NCI-H748 (cell line): ENCODE results near the gene PLXNC1.

Source experiments
- DNase-seq: peaks from one replicate; lab custom pipeline; 2025; ENCODE audit not compliant: unreplicated experiment; lab: John Stamatoyannopoulos, UW

The PLXNC1 gene

GRCh38 chr12:94157181-94157580 is 8.8 kb downstream of the PLXNC1 start:
- DNase-seq = peak; percentile 35

DNA sequence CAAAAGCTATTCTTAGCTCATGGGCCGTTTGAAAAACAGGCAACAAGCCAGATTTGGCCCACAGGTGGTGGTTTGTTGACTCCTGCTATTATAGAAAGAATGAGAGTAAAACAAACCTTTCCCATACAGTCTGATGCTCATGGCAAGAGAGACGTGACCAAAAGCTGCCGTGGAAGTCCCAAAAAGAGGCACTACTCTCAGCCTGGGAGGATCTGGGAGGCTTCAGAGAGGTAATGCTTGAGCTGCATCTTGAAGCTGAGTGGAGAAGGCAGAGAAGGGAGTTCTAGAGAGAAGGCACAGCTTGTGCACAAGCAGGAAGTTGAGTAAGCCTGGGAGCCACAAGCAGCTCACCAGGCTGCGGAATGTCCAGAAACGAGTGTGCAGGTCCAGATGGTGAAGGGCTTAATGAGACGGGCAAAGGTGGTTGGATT is 9.6 kb downstream of the PLXNC1 start:
- DNase-seq = peak; percentile 69

- DNase-seq = no peak
These were observed 10.3 kb downstream of the PLXNC1 start for GRCh38 chr12:94158666-94159065.

GRCh38 chr12:94162108-94162507 is 13.7 kb downstream of the PLXNC1 start:
- no peak for DNase-seq

DNA sequence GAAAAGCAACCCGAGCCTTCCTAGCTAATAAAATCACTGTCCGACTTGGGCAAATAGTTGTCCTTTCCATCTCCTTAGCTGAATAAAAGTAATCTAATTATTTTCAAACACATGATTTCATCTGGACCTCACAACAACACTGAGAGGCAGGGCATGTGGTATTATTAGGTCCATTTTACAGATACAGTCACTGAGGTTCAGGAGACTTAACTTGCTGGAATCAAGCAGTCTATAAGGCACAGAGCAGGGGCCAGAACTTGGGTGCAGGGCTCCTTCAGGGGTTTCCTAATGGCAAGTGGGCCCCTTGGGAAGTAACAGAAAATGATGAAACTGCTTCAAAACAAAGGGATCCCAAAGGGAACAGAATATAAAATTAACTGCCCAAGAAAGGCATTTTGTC is 15.5 kb downstream of the PLXNC1 start:
- DNase-seq = no peak

GRCh38 chr12:94165138-94165537 is 16.8 kb downstream of the PLXNC1 start:
- DNase-seq = no peak

DNA sequence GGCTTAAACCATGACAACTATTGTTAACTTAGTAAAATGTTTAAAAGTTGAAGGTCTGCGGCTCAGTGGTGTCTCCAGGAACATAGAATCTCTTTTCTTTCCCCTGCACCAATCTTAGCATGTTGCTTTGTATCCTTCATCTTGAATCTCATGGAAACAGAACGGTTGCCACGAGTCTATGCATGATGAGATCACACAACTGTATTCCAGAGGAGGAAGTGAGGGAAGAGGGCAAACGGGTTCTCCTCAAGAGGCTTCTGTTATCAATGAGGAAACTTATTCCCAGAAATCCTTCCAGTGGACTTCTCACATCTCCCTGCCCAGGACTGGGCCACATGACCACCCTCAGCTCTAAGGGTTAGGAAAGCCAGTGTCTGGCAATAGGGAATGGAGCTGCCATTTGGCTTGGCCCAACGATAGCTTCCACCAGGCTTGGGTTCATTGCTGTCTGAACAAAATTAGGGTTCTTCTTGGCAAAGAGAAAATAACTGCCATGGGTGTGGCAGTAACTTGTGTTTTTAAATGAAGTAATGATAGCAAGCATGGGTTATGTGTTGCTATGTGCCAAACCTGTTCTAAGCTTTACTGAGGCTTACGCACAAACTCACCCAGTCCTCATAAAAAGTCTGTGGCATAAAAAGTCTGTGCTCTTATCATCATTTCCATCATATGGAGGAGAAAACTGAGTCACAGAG is 17.4 kb downstream of the PLXNC1 start:
- DNase-seq = no peak

- DNase-seq = no peak
These were observed 18.8 kb downstream of the PLXNC1 start for GRCh38 chr12:94167071-94167755.

GRCh38 chr12:94167756-94168416 is 19.5 kb downstream of the PLXNC1 start:
- no peak for DNase-seq

GRCh38 chr12:94169495-94169894 is 21.1 kb downstream of the PLXNC1 start:
- no peak for DNase-seq

GRCh38 chr12:94169966-94170689 is 21.8 kb downstream of the PLXNC1 start:
- DNase-seq = no peak

DNA sequence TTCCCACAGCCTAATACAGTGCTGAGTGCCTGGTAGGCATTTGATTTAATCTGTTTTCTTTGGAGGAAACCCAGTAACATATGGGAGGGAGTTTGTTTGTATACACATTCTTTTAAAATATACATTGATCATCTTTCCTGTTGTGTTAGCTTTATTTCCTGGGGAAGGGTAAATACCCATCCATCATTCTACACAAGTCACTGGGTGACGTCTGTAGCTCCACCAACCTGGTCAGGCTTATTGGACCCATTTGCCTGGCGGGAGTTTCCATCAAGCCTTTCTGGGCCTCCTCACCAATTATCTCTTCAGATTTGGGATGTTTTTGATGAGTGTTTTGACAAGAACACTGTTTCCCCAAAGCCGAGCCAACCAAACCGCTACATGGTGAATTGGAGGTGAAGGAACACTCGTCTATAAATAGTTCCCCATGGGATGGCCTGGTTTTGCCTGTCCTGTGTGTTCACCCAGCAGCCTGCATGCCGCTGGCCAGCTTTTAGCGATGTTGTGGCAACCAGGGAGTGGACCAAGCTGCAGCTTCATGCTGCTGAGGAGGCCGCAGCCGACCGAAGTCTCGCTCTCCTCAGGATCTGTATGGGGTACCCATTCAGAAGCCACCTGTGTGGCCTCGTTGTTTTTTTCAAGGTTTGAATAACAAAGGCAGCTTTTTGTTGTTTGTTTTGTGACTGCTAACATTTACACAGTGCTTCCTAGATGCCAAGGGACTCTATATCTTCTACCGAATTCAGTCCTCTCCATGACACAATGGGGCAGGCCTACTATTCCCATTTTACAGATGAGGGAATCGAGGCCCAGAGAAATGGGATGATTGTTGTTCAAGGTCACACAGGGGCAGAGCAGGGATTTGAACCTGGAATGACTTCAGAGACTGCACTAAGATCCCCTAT is 22.6 kb downstream of the PLXNC1 start:
- DNase-seq = no peak

DNA sequence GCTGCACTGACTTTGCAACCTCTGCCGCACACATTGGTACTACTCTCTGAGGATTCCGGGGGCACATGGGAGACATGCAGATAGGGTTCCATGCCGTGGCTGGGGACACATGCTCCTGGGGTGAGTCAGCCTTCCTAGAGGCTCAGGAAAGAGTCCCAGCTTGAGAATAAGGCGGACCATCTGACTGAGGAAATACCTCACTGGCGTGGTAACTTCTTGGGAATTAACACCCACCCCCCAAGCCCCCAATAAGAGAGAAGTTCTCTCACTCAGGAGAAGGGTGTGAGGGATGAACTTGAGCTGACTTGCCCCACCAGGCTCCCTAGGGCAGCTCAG is 23.2 kb downstream of the PLXNC1 start:
- DNase-seq = no peak

- DNase-seq = no peak
These were observed 23.7 kb downstream of the PLXNC1 start for GRCh38 chr12:94172031-94172430.

DNA sequence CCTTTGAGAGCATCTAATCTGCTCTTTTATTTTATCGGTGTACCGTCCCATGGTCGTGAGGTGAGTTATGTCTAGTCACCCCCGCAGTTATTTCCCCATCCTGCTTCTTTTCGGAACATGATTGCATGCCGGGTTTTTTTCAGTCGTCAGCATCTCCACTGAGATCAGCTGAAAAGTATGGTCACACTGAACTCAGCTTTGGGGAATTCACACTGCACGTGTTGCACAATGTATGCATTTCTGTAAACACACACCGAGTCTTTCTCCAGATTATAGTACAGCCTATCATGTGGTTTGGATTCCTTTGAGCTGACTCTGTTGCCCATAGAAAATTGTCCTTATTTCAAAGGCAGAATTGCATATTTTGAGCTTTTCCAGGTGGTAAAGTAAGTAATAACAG is 24.6 kb downstream of the PLXNC1 start:
- DNase-seq = no peak

GRCh38 chr12:94173660-94174265 is 25.4 kb downstream of the PLXNC1 start:
- DNase-seq = no peak

DNA sequence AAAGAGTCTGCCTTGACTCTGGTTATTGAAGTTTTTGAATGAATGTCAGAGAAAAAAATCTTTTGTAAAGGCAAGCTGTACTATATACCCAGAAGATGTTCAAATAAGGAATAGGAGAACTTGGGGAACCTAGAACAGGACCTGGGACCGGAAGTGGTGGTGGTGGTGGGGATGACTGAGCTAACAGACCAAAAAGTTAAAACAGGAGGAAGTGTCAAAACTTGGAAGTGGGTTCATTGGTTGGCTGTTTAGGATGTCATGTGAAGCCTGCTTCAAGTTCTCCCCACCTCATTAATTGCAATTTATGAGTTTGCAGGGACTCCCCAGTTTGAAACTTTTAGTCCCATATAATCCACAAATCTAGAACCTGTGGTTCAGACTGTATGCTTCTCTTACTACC is 26.2 kb downstream of the PLXNC1 start:
- DNase-seq = no peak

DNA sequence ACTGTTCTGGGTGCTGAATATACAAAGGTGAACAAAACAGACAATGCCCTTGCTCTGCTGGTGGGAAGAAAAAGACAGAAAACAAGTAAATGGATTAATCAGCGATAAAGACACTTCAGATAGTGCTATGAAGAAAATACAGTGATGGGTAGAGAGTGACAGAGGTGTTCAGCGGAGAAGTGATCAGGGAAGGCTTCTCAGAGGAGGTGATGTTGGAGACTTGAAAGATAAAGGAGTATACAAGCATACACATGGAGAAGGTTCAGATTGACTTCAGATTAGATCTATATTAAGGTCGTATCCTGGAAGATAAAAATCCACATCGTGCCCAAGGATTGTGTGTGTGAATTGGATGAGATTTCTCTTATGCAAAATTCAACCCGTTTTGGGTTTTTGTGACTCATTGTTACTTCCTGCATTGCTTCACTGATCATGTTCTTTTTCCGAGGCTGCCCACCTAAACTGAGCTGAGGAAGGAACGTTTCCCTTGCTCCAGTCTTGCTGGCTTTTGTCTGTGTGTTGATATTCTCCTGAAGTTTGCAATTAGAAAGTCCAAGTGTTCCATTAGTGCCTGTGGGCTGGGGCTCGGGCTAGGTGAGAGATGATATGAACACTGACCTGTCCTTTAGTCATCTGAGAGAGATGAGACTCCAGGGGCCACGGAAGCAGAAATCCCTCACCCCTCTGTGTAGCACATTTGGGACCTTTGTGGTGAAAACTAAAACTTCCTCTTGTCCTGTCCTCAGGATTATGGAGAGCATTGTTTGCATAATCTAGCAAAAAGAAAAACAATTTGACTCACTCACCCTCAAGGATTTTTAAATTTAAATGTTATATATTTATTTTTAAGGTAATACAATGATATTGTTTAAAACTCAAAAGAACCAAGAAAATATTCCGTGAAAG is 27.6 kb downstream of the PLXNC1 start:
- DNase-seq = no peak

DNA sequence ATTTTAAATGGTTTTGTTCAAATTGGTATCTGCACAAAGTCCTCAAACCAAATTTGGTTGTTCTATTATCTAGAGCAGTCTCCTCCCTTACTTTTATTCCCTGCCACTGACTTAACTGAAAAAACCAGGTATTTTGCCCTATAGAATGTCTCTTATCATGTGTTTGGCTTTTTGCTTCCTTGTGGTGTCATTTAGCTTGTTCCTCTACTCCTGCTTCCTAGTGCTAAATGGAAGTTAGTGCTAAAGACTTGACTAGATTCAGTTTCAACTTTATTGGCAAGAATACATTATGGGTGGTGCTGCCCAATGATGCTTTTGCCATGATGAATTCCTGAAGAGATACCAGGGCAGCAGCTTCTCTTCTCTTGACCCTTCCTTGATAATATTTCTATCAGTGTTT is 29.7 kb downstream of the PLXNC1 start:
- no peak for DNase-seq
